Measurements from ENCODE around the gene LGALS8. TPM values are rescaled to one million over a fixed set of nuclear protein-coding genes. Genes with fewer than 3 reads are reported as not detected.

Gene LGALS8
- total RNA-seq, 1 donor from 2014 or later, result 47.3 TPM

DNA sequence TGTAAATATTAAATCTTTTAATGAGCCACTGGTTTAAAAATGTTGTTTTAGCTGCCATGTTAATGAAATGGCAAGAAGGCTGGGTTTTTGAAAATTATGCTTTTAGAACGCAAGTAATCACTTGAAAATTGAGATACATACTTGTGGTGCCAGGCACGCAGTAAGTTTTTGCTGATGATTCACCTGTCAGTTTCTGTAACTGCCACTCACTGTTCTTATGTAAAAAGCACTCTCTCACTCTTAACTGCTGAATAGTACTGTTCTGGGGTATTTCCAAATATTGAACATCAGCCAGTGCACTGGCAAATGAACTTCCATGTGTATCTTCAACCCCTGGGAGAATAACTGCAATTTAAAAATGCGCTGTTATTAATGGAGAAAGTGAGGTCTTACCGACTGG lies 17.9 kb downstream of the LGALS8 start:
- no peak overlapping the region for H3K4me3 ChIP-seq (ENCODE audit: low read depth, low read length)
- TF ChIP-seq, protein P1, sequence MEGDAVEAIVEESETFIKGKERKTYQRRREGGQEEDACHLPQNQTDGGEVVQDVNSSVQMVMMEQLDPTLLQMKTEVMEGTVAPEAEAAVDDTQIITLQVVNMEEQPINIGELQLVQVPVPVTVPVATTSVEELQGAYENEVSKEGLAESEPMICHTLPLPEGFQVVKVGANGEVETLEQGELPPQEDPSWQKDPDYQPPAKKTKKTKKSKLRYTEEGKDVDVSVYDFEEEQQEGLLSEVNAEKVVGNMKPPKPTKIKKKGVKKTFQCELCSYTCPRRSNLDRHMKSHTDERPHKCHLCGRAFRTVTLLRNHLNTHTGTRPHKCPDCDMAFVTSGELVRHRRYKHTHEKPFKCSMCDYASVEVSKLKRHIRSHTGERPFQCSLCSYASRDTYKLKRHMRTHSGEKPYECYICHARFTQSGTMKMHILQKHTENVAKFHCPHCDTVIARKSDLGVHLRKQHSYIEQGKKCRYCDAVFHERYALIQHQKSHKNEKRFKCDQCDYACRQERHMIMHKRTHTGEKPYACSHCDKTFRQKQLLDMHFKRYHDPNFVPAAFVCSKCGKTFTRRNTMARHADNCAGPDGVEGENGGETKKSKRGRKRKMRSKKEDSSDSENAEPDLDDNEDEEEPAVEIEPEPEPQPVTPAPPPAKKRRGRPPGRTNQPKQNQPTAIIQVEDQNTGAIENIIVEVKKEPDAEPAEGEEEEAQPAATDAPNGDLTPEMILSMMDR (conservative IDR thresholded peaks at IDR 0.05; ENCODE audit: low read depth, low read length), result no peak
- no peak for DNase-seq (ENCODE audit: low read depth)

DNA sequence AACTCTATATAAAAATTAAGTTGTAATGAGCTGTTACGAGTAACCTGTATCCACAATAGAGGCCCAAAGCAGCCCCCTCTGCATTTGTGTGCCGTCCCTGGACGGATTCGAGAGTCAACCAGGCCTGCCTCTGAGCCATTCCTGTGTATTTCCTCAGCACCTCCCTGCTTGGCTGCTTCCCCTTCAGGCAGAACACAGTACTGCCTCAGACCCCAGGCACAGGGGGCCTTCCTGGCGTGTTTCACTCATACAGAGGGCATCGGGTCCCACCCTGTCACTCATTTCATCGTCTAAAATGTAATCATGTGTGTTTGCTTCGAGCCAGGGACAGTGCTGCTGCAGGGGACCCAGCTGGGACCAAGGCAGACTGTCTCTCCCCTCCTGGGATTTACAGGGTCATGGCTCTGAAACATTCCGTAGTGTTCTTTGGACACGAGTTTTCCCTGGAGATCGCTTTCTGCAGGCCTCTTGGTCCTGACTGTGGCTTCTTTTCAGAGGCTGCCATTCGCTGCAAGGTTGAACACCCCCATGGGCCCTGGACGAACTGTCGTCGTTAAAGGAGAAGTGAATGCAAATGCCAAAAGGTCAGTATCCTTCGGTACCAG lies 19.4 kb downstream of the LGALS8 start:
- DNase-seq (ENCODE audit: low read depth), result no peak
- TF ChIP-seq, protein P1 (conservative IDR thresholded peaks at IDR 0.05; ENCODE audit: low read depth, low read length), result no peak
- no peak overlapping the region for H3K4me3 ChIP-seq (ENCODE audit: low read depth, low read length)

DNA sequence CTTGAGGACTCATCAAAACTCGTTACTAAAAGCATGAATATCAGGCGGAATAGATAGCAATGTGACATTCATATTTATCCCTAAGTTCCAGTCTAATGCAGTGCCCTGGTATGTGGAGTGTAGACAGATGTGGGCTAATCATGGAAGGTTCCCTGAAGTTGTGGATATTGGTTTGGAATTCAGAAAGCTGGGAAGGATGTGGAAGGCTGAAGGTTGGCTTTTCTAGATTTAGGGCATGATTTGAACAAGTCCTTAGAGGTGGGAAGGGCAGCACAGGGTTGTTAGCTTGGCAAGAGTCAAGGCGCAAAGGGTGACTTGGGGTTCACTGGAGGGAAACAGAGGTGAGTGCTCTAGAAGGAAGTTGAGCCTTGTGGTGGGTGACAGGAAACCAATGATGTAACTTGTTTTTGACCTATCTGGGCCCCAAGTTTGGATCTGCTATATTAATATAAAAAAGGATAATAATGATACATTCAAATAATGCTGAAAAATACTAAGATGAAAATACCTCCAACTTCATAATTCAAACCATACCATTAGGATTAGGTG lies 21.9 kb downstream of the LGALS8 start:
- no peak overlapping the region for H3K4me3 ChIP-seq (ENCODE audit: low read depth, low read length)
- TF ChIP-seq, protein P1 (conservative IDR thresholded peaks at IDR 0.05; ENCODE audit: low read depth, low read length), result no peak
- no peak for DNase-seq (ENCODE audit: low read depth)

DNA sequence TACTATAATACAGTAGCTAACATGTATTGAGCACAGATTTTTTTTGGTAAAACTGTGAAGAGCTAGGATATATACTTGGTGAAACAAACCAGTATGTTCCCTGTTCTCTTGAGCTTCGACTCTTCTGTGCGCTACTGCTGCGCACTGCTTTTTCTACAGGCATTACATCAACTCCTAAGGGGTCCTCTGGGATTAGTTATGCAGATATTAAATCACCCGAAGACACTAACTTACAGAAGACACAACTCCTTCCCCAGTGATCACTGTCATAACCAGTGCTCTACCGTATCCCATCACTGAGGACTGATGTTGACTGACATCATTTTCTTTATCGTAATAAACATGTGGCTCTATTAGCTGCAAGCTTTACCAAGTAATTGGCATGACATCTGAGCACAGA lies 24.7 kb downstream of the LGALS8 start:
- TF ChIP-seq, protein P1 (conservative IDR thresholded peaks at IDR 0.05; ENCODE audit: low read depth, low read length), result no peak
- no peak overlapping the region for H3K4me3 ChIP-seq (ENCODE audit: low read depth, low read length)
- no peak for DNase-seq (ENCODE audit: low read depth)

DNA sequence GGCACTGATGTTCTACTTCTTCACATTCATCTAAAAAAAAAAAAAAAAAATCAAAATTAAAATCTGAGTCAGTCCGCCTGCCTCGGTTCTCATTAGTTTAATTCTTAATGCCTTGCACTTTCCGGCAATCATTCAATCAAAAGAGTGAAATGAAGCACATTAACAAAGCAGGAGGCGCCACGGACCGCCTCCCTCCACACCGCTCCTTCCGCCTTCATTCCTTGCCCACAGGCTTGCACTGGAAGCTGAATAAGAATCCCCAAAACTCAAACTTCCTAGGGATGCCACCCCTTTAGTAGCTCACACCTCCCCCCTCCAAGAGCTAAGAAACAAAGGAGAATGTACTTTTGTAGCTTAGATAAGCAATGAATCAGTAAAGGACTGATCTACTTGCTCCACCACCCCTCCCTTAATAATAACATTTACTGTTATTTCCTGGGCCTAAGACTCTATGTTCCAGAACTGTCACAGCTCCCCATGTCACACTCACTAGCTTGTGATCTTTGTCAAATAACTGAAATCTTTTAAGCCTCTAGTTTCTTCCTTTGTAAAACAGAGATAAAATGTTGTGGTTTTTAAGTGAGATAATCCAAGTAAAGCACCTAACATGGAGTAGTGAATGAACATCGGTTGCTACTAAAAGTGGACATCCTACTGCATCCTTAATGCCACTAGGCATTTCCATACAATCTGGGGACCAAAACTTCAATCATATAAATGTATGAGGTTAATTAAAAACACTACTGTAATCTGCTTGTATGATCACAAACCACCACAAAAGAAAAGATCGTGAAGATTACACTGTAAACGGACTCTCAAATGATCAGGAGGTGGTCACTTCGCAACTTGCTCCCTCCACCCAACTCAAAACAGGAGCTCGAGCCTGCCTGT lies 27.4 kb downstream of the LGALS8 start:
- DNase-seq (ENCODE audit: low read depth), result no peak
- TF ChIP-seq, protein P1 (conservative IDR thresholded peaks at IDR 0.05; ENCODE audit: low read depth, low read length), result no peak
- no peak overlapping the region for H3K4me3 ChIP-seq (ENCODE audit: low read depth, low read length)

DNA sequence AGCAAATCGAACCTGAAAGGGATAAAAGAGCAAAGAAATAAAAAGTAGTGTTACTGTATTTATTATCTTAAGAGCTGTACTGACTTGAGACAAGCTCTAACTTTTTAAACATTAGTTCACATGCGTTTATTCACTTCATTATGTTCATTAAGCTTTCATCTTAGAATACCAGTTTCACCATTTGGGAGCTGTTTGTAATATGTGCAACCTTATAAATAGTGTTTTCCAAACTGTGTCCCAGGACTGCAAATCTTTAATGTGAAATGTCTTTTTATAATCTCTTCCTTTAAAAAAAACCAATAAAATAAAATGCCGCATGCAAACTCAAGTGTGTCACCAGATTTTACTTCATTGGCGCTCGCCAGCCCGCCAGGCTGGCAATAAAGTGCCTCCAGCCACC lies 28.3 kb downstream of the LGALS8 start:
- DNase-seq (ENCODE audit: low read depth), result no peak
- no peak overlapping the region for H3K4me3 ChIP-seq (ENCODE audit: low read depth, low read length)
- TF ChIP-seq, protein P1 (conservative IDR thresholded peaks at IDR 0.05; ENCODE audit: low read depth, low read length), result no peak
